Mesodermal cell (in vitro differentiated cells): ENCODE measurements around the gene PRSS12.

Experiments
- H3K27ac ChIP-seq: 2 replicates; pipeline ENCODE4 v1.7.0; 2013; ENCODE audit warnings: mild to moderate bottlenecking, low read depth, low read length, moderate library complexity; ENCODE audit not compliant: severe bottlenecking
- H3K36me3 ChIP-seq: 2 replicates; pipeline ENCODE4 v1.7.1; 2013; ENCODE audit warnings: mild to moderate bottlenecking, low read length, moderate library complexity; ENCODE audit not compliant: control insufficient read depth, insufficient read depth
- H3K4me1 ChIP-seq: one replicate; pipeline ENCODE4 v1.7.1; 2013; ENCODE audit warnings: mild to moderate bottlenecking, low read length; ENCODE audit not compliant: insufficient read depth, control insufficient read depth, poor library complexity, severe bottlenecking
- H3K4me3 ChIP-seq: 2 replicates; pipeline ENCODE4 v1.7.0; 2013; ENCODE audit warnings: low read length, control low read depth, mild to moderate bottlenecking; ENCODE audit not compliant: insufficient read depth, poor library complexity, severe bottlenecking; ENCODE audit errors: extremely low read depth
- H3K9me3 ChIP-seq: 2 replicates; pipeline ENCODE4 v1.7.1; 2013; ENCODE audit warnings: mild to moderate bottlenecking, low read length, moderate library complexity; ENCODE audit not compliant: control insufficient read depth
- WGBS, 2 experiments: methylation state at CpG; one replicate each; pipeline ENCODE4 v1.1.5; 2013; ENCODE audit warnings: missing lambda C conversion rate in 2 of 2; ENCODE audit not compliant: insufficient coverage in 2 of 2; 5-methylcytosine and 5-hydroxymethylcytosine counted together

PRSS12 gene

GRCh38 chr4:118340109-118340508 is 12.7 kb downstream of the PRSS12 start:
- H3K4me1 ChIP-seq: no peaks in the 10 kb centered on the region
- H3K36me3 ChIP-seq: no peaks in the 10 kb centered on the region
- H3K4me3 ChIP-seq: no peak overlapping the region
- no CpG with 5 or more reads among the region's 2 CpGs for whole genome bisulfite sequencing, 2 experiments
- no peak overlapping the region for H3K27ac ChIP-seq
- no peaks in the 10 kb centered on the region for H3K9me3 ChIP-seq

GRCh38 chr4:118338981-118339765 is 13.6 kb downstream of the PRSS12 start:
- Histone ChIP-seq H3K4me3 (no peak overlapping the region), H3K9me3 (no peaks in the 10 kb centered on the region), H3K4me1 (no peaks in the 10 kb centered on the region), H3K27ac (no peak overlapping the region), H3K36me3 (no peaks in the 10 kb centered on the region)
- WGBS, 2 experiments: no CpG with 5 or more reads among the region's 1 CpG

- H3K27ac ChIP-seq: no peak overlapping the region
- H3K36me3 ChIP-seq: no peaks in the 10 kb centered on the region
- H3K9me3 ChIP-seq: no peaks in the 10 kb centered on the region
- no peak overlapping the region for H3K4me3 ChIP-seq
- H3K4me1 ChIP-seq: no peaks in the 10 kb centered on the region
- WGBS, 2 experiments: no CpG with 5 or more reads among the region's 1 CpG
These were observed 14.3 kb downstream of the PRSS12 start for GRCh38 chr4:118338518-118338917.

GRCh38 chr4:118337954-118338353 is 14.8 kb downstream of the PRSS12 start:
- Histone ChIP-seq H3K4me3 (no peak overlapping the region), H3K4me1 (no peaks in the 10 kb centered on the region), H3K27ac (no peak overlapping the region), H3K36me3 (no peaks in the 10 kb centered on the region), H3K9me3 (no peaks in the 10 kb centered on the region)
- WGBS, 2 experiments: 67% methylated on average over 1 of the region's 4 CpGs; no CpG with 5 or more reads in 1 of the 2 experiments

GRCh38 chr4:118335774-118336173 is 17.0 kb downstream of the PRSS12 start:
- 86 to 90% methylated on average over 1 of the region's 4 CpGs for WGBS, 2 experiments
- H3K4me1 ChIP-seq: no peaks in the 10 kb centered on the region
- H3K27ac ChIP-seq: no peak overlapping the region
- no peaks in the 10 kb centered on the region for H3K9me3 ChIP-seq
- H3K4me3 ChIP-seq: no peak overlapping the region
- no peaks in the 10 kb centered on the region for H3K36me3 ChIP-seq

- no peak overlapping the region for H3K4me3 ChIP-seq
- H3K27ac ChIP-seq: no peak overlapping the region
- WGBS, 2 experiments: 85 to 90% methylated on average over 3 to 4 of the region's 6 CpGs
- H3K4me1 ChIP-seq: no peaks in the 10 kb centered on the region
- no peaks in the 10 kb centered on the region for H3K9me3 ChIP-seq
- no peaks in the 10 kb centered on the region for H3K36me3 ChIP-seq
These were observed 17.5 kb downstream of the PRSS12 start for GRCh38 chr4:118335324-118335723.

- Histone ChIP-seq H3K36me3 (no peaks in the 10 kb centered on the region), H3K4me1 (no peaks in the 10 kb centered on the region), H3K4me3 (no peak overlapping the region), H3K27ac (no peak overlapping the region), H3K9me3 (no peaks in the 10 kb centered on the region)
- WGBS, 2 experiments: 100% methylated on average over 1 to 3 of the region's 3 CpGs
These were observed 21.5 kb downstream of the PRSS12 start for GRCh38 chr4:118331352-118331751.

- Histone ChIP-seq H3K27ac (no peak overlapping the region), H3K9me3 (no peaks in the 10 kb centered on the region), H3K4me1 (no peaks in the 10 kb centered on the region), H3K36me3 (no peaks in the 10 kb centered on the region), H3K4me3 (no peak overlapping the region)
- WGBS, 2 experiments: 90 to 98% methylated on average over 5 of the region's 5 CpGs
These were observed 23.0 kb downstream of the PRSS12 start for GRCh38 chr4:118329849-118330248.

- H3K9me3 ChIP-seq: no peaks in the 10 kb centered on the region
- H3K4me3 ChIP-seq: no peak overlapping the region
- H3K4me1 ChIP-seq: no peaks in the 10 kb centered on the region
- no peak overlapping the region for H3K27ac ChIP-seq
- H3K36me3 ChIP-seq: no peaks in the 10 kb centered on the region
- 60% methylated on average over 1 of the region's 4 CpGs; no CpG with 5 or more reads in 1 of the 2 experiments for WGBS, 2 experiments
These were observed 25.1 kb downstream of the PRSS12 start for GRCh38 chr4:118327554-118328241.

GRCh38 chr4:118326585-118326984 is 26.2 kb downstream of the PRSS12 start:
- WGBS, 2 experiments: 75 to 77% methylated on average over 1 to 2 of the region's 2 CpGs
- H3K27ac ChIP-seq: no peak overlapping the region

GRCh38 chr4:118325431-118325830 is 27.4 kb downstream of the PRSS12 start:
- Histone ChIP-seq H3K4me3 (no peak overlapping the region), H3K27ac (no peak overlapping the region), H3K4me1 (no peaks in the 10 kb centered on the region), H3K36me3 (no peaks in the 10 kb centered on the region), H3K9me3 (no peaks in the 10 kb centered on the region)
- WGBS, 2 experiments: no CpG with 5 or more reads among the region's 1 CpG

More at GRCh38 chr4:118326585-118326984, 26.2 kb downstream of the PRSS12 start:
- Histone ChIP-seq H3K4me1 (no peaks in the 10 kb centered on the region), H3K36me3 (no peaks in the 10 kb centered on the region), H3K9me3 (no peaks in the 10 kb centered on the region), H3K4me3 (no peak overlapping the region)
